HEK293T (cell line): ENCODE data around the gene NACA.

Source experiments
- CTCF ChIA-PET: fragments of 350-600 bp; formaldehyde crosslinking; extraction: SDS; loops from one replicate; lab custom pipeline; 2021; ENCODE audit warnings: antibody characterized with exemption, inconsistent platforms; lab: Yijun Ruan, JAX
- POLR2A ChIA-PET: fragments of 350-600 bp; formaldehyde crosslinking; extraction: SDS; loops from one replicate; lab custom pipeline; 2020; ENCODE audit warnings: antibody characterized with exemption, inconsistent platforms; lab: Yijun Ruan, JAX
- DNase-seq: peaks from one replicate; pipeline ENCODE4 v3.0.0; 2012; ENCODE audit warnings: mixed read lengths; ENCODE audit errors: extremely low spot score
- ARNT ChIP-seq: fragments of 450-650 bp; IDR thresholded peaks from 2 replicates; pipeline ENCODE4 v1.6.1; 2017; ENCODE audit warnings: mild to moderate bottlenecking
- BHLHE40 ChIP-seq: fragments of 450-650 bp; IDR thresholded peaks from 2 replicates; pipeline ENCODE4 v1.6.1; 2016; ENCODE audit warnings: mild to moderate bottlenecking, moderate library complexity, borderline replicate concordance
- CTBP1 ChIP-seq: fragments of 450-650 bp; IDR thresholded peaks from 2 replicates; pipeline ENCODE4 v1.6.1; 2016; ENCODE audit warnings: borderline replicate concordance
- ELF4 ChIP-seq: fragments of 450-650 bp; IDR thresholded peaks from 2 replicates; pipeline ENCODE4 v1.6.1; 2017; ENCODE audit warnings: antibody characterized with exemption
- FOXA1 ChIP-seq: fragments of 450-650 bp; IDR thresholded peaks from 2 replicates; pipeline ENCODE4 v1.6.1; 2016; ENCODE audit warnings: mild to moderate bottlenecking
- FOXK2 ChIP-seq: fragments of 450-650 bp; IDR thresholded peaks from 2 replicates; pipeline ENCODE4 v1.6.1; 2016; ENCODE audit warnings: mild to moderate bottlenecking
- FOXM1 ChIP-seq: fragments of 450-650 bp; IDR thresholded peaks from 2 replicates; pipeline ENCODE4 v1.6.1; 2017; ENCODE audit warnings: mild to moderate bottlenecking, borderline replicate concordance
- HDGF ChIP-seq: fragments of 450-650 bp; IDR thresholded peaks from 2 replicates; pipeline ENCODE4 v1.6.1; 2017; ENCODE audit warnings: antibody characterized with exemption, borderline replicate concordance
- L3MBTL2 ChIP-seq: fragments of 450-650 bp; conservative IDR thresholded peaks from 2 replicates; pipeline ENCODE4 v1.6.1; 2016; ENCODE audit warnings: mild to moderate bottlenecking
- LEF1 ChIP-seq: fragments of 450-650 bp; IDR thresholded peaks from 2 replicates; pipeline ENCODE4 v1.6.1; 2017; ENCODE audit warnings: mild to moderate bottlenecking, borderline replicate concordance
- NFRKB ChIP-seq: fragments of 450-650 bp; IDR thresholded peaks from 2 replicates; pipeline ENCODE4 v1.6.1; 2016; ENCODE audit warnings: mild to moderate bottlenecking, moderate library complexity
- PKNOX1 ChIP-seq: fragments of 450-650 bp; IDR thresholded peaks from 2 replicates; pipeline ENCODE4 v1.6.1; 2016
- SP1 ChIP-seq: fragments of 450-650 bp; IDR thresholded peaks from 2 replicates; pipeline ENCODE4 v1.6.1; 2017
- SUZ12 ChIP-seq: fragments of 450-650 bp; IDR thresholded peaks from 2 replicates; pipeline ENCODE4 v1.6.1; 2016; ENCODE audit warnings: mild to moderate bottlenecking
- TARDBP ChIP-seq: fragments of 450-650 bp; IDR thresholded peaks from 2 replicates; pipeline ENCODE4 v1.6.1; 2016
- ZNF384 ChIP-seq: fragments of 450-650 bp; IDR thresholded peaks from 2 replicates; pipeline ENCODE4 v1.6.1; 2016

NACA gene

DNA sequence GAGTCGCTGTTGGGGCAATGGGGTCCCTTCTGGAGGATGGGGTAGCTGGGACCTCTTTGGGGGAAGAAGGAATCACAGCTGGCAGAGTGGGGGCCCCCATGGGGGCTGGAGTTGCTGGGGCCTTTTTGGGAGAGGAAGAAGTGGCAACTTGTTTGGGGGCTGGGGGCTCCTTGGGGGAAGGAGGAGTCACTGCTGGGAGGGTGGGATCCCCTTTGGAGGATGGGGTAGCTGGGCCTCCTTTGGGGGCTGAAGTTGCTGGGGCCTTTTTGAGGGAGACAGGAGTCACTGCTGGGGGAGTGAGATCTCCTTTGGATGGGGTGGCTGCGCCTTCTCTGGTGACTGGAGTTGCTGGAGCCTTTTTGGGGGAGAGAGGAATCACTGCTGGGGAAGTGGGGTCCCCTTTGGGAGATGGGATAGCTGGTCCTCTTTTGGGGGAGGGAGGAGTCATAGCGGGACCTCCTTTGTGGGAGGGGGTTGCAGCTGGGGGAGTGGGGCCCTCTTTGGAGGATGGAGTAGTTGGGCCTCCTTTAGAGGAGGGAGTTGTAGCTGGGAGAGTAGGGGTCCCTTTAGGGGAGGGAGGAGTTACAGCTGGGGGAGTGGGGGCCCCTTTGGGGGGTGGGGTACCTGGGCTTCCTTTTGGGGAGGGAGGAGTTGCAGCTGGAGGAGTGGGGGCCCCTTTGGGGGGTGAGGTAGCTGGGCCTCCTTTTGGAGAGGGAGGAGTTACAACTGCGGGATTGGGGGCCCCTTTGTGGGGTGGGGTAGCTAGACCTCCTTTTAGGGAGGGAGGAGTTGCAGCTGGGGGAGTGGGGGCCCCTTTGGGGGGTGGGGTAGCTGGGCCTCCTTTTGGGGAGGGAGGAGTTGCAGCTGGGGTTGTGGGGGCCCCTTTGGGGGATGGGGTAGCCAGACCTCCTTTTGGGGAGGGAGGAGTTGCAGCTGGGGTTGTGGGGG is 7.9 kb downstream of the NACA start:
- no peak for DNase-seq
- ChIA-PET POLR2A (interaction anchor here (0.6 to 2.4 kb wide), 4 partner anchors 8 to 737 kb away, joined by 3 to 21 read pairs (median 10); partner anchors contain the start of genes NACA and PTGES3), CTCF (interaction anchor here (0.6 kb wide), 1 partner anchor 80 kb away, joined by 5 read pairs; no protein-coding TSS in a partner anchor)
- TF ChIP-seq TARDBP: no peak
- TF ChIP-seq SP1: no peak
- no peak for TF ChIP-seq CTBP1
- no peak for TF ChIP-seq LEF1
- TF ChIP-seq ZNF384: no peak
- TF ChIP-seq HDGF: no peak
- TF ChIP-seq ARNT: no peak
- no peak for TF ChIP-seq FOXM1
- no peak for TF ChIP-seq NFRKB
- no peak for TF ChIP-seq L3MBTL2
- no peak for TF ChIP-seq PKNOX1
- no peak for TF ChIP-seq ELF4
- no peak for TF ChIP-seq FOXK2
- no peak for TF ChIP-seq SUZ12
- TF ChIP-seq FOXA1: no peak

GRCh38 chr12:56716458-56716857 is 8.6 kb downstream of the NACA start:
- CTCF ChIA-PET: interaction anchor here (0.6 kb wide), 1 partner anchor 80 kb away, joined by 5 read pairs; no protein-coding TSS in a partner anchor
- no peak for TF ChIP-seq FOXK2
- no peak for TF ChIP-seq HDGF
- TF ChIP-seq ELF4: no peak
- TF ChIP-seq LEF1: no peak
- TF ChIP-seq NFRKB: no peak
- no peak for TF ChIP-seq FOXA1
- no peak for TF ChIP-seq SUZ12
- TF ChIP-seq L3MBTL2: no peak
- TF ChIP-seq SP1: no peak
- no peak for TF ChIP-seq CTBP1
- TF ChIP-seq PKNOX1: no peak
- POLR2A ChIA-PET: interaction anchor here (0.6 to 2.4 kb wide), 4 partner anchors 9 to 737 kb away, joined by 3 to 21 read pairs (median 10); partner anchors contain the start of genes NACA and PTGES3
- DNase-seq: no peak

GRCh38 chr12:56715798-56716197 is 9.3 kb downstream of the NACA start:
- no peak for DNase-seq
- CTCF ChIA-PET: no interaction called here
- POLR2A ChIA-PET: interaction anchor here (2.2 to 2.4 kb wide), 2 partner anchors 10 to 27 kb away, joined by 17 to 21 read pairs; partner anchors contain the start of genes NACA and PTGES3
- no peak for TF ChIP-seq ARNT
- TF ChIP-seq ELF4: no peak
- no peak for TF ChIP-seq FOXM1
- no peak for TF ChIP-seq FOXA1
- no peak for TF ChIP-seq L3MBTL2
- no peak for TF ChIP-seq SUZ12
- no peak for TF ChIP-seq TARDBP
- TF ChIP-seq SP1: no peak
- TF ChIP-seq ZNF384: no peak
- no peak for TF ChIP-seq FOXK2
- no peak for TF ChIP-seq NFRKB

GRCh38 chr12:56714431-56714929 is 10.6 kb downstream of the NACA start:
- DNase-seq: no peak
- POLR2A ChIA-PET: interaction anchor here (1.2 to 1.8 kb wide), 2 partner anchors 11 to 12 kb away, joined by 3 to 9 read pairs; partner anchors contain the start of gene NACA
- CTCF ChIA-PET: interaction anchor here (1.2 kb wide), 1 partner anchor 78 kb away, joined by 3 read pairs; no protein-coding TSS in a partner anchor
- no peak for TF ChIP-seq FOXA1
- TF ChIP-seq LEF1: no peak
- no peak for TF ChIP-seq SP1
- TF ChIP-seq ZNF384: no peak
- no peak for TF ChIP-seq L3MBTL2

GRCh38 chr12:56713345-56713744 is 11.8 kb downstream of the NACA start:
- TF ChIP-seq TARDBP (no peak), ARNT (no peak), ZNF384 (no peak), FOXA1 (no peak), PKNOX1 (no peak), NFRKB (no peak), SP1 (no peak), CTBP1 (no peak), BHLHE40 (no peak), FOXK2 (no peak), LEF1 (no peak), L3MBTL2 (no peak), FOXM1 (no peak), ELF4 (no peak), HDGF (no peak), SUZ12 (no peak)
- DNase-seq: no peak
- POLR2A ChIA-PET: interaction anchor here (1.8 to 4.2 kb wide), 3 partner anchors 11 to 12 kb away, joined by 6 to 19 read pairs (median 9); partner anchors contain the start of gene NACA
- CTCF ChIA-PET: no interaction called here
